ENCODE measurements around the gene B4GALT2. TPM values are rescaled to one million over a fixed set of nuclear protein-coding genes. Genes with fewer than 3 reads are reported as not detected.

The B4GALT2 gene
- total RNA-seq, 2 donors from 2014 or later, result 62.7 to 72.7 TPM

DNA sequence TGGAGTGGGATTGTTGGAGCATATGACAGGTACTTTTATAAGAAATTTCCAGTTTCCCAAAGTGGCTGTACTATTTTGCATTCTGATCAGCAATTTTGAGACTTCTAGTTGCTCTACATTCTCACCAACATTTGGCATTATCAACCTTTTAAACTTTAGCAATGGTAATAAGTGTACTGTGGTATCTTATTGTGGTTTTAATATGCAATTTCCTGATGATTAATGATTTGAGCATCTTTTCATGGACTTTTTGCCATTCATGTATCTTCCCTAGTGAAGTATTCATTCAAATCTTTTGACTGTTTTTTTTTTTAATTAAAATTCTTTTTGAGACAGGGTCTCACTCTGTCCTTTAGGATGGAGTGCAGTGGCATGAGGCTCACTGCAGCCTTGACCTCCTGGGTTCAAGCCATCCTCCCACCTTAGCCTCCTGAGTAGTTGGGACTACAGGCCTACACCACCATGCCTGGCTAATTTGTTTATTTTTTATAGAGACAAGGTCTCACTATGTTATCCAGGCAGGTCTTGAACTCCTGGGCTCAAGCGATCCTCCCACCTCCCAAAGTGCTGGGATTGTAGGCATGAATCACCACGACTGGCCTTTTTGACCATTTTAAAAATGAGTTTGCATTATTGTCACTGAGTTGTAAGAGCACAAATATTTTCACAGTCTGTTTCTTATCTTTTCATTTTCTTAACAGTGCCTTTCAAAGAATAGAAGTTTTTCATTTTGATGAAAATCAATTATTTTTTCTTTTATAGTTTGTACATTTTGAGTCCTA lies 60.1 kb downstream of the B4GALT2 start:
- H3K27ac Mint-ChIP-seq, result no peak overlapping the region
- H3K9me3 Mint-ChIP-seq, result no peaks in the 10 kb centered on the region
- peaks cover 4% of the 10 kb centered on the region for H3K27me3 Mint-ChIP-seq (ENCODE audit: insufficient read depth)
- H3K9me3 ChIP-seq (ENCODE audit: control insufficient read depth, low read length), result no peaks in the 10 kb centered on the region
- no peak overlapping the region for H3K27ac ChIP-seq (ENCODE audit: low read depth, low read length)
- H3K4me1 Mint-ChIP-seq, result peaks cover 10% of the 10 kb centered on the region
- H3K27me3 ChIP-seq (ENCODE audit: control insufficient read depth, insufficient read depth, low read length, poor library complexity, severe bottlenecking), result no peaks in the 10 kb centered on the region
- H3K4me3 Mint-ChIP-seq, result no peak overlapping the region
- TF ChIP-seq, protein P1, sequence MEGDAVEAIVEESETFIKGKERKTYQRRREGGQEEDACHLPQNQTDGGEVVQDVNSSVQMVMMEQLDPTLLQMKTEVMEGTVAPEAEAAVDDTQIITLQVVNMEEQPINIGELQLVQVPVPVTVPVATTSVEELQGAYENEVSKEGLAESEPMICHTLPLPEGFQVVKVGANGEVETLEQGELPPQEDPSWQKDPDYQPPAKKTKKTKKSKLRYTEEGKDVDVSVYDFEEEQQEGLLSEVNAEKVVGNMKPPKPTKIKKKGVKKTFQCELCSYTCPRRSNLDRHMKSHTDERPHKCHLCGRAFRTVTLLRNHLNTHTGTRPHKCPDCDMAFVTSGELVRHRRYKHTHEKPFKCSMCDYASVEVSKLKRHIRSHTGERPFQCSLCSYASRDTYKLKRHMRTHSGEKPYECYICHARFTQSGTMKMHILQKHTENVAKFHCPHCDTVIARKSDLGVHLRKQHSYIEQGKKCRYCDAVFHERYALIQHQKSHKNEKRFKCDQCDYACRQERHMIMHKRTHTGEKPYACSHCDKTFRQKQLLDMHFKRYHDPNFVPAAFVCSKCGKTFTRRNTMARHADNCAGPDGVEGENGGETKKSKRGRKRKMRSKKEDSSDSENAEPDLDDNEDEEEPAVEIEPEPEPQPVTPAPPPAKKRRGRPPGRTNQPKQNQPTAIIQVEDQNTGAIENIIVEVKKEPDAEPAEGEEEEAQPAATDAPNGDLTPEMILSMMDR (conservative IDR thresholded peaks at IDR 0.05), result no peak
- 94 to 100% methylated on average over 1 to 2 of the region's 2 CpGs for WGBS, 2 experiments (ENCODE audit: insufficient coverage in 1 of 2, insufficient read length in 1 of 2)
- H3K36me3 Mint-ChIP-seq (ENCODE audit: low read depth), result no peaks in the 10 kb centered on the region
- H3K9ac ChIP-seq (ENCODE audit: extremely low read depth, low read length, poor library complexity, severe bottlenecking), result no peak overlapping the region
- H3K4me3 ChIP-seq (ENCODE audit: low read length), result no peak overlapping the region
- no peaks in the 10 kb centered on the region for H3K36me3 ChIP-seq (ENCODE audit: control insufficient read depth, insufficient read depth, low read length)
- peaks cover 6% of the 10 kb centered on the region for H3K4me1 ChIP-seq (ENCODE audit: control insufficient read depth, insufficient read depth, low read length)
- no peak for DNase-seq

- Histone ChIP-seq H3K27me3 (ENCODE audit: control insufficient read depth, insufficient read depth, low read length, poor library complexity, severe bottlenecking) (no peaks in the 10 kb centered on the region), H3K9ac (ENCODE audit: extremely low read depth, low read length, poor library complexity, severe bottlenecking) (no peak overlapping the region), H3K4me3 (ENCODE audit: low read length) (no peak overlapping the region), H3K36me3 (ENCODE audit: control insufficient read depth, insufficient read depth, low read length) (no peaks in the 10 kb centered on the region), H3K27ac (ENCODE audit: low read depth, low read length) (no peak overlapping the region), H3K9me3 (ENCODE audit: control insufficient read depth, low read length) (no peaks in the 10 kb centered on the region), H3K4me1 (ENCODE audit: control insufficient read depth, insufficient read depth, low read length) (peaks cover 6% of the 10 kb centered on the region)
- H3K27me3 Mint-ChIP-seq (ENCODE audit: insufficient read depth), result peaks cover 12% of the 10 kb centered on the region
- no peak overlapping the region for H3K4me3 Mint-ChIP-seq
- WGBS, 2 experiments (ENCODE audit: insufficient coverage in 1 of 2, insufficient read length in 1 of 2), result 83 to 97% methylated on average over 1 to 2 of the region's 2 CpGs
- H3K4me1 Mint-ChIP-seq, result peaks cover 12% of the 10 kb centered on the region
- H3K27ac Mint-ChIP-seq, result no peak overlapping the region
- TF ChIP-seq, protein P1 (conservative IDR thresholded peaks at IDR 0.05), result no peak
- DNase-seq, result no peak
- H3K9me3 Mint-ChIP-seq, result no peaks in the 10 kb centered on the region
- H3K36me3 Mint-ChIP-seq (ENCODE audit: low read depth), result no peaks in the 10 kb centered on the region
Observed at GRCh38 chr1:44040418-44040817, 61.4 kb downstream of the B4GALT2 start.

Other genes with a start within 250 kb of the B4GALT2 start
- 1 to 10 TPM; 3.3 to 4.4 TPM for gene ARTN, start 45.4 kb upstream of the B4GALT2 start, total RNA-seq
- 10 to 100 TPM; 18.6 to 21.5 TPM for gene IPO13, start 32.3 kb upstream of the B4GALT2 start, total RNA-seq
- 10 to 100 TPM; 28.5 to 31.3 TPM for gene DPH2, start 9.2 kb upstream of the B4GALT2 start, total RNA-seq
- gene ATP6V0B, start 4.2 kb upstream of the B4GALT2 start, total RNA-seq, result 100 to 1,000 TPM; 108 to 116 TPM
- 10 to 100 TPM; 26.6 to 31.1 TPM for gene CCDC24, start 12.4 kb downstream of the B4GALT2 start, total RNA-seq
- 10 to 100 TPM in 1 of 2 donors, 1 to 10 TPM in 1; 5.7 to 11.4 TPM for gene SLC6A9, start 52.3 kb downstream of the B4GALT2 start, total RNA-seq
- not detected for gene KLF17, start 139.6 kb downstream of the B4GALT2 start, total RNA-seq
- not detected for gene KLF18, start 162.4 kb downstream of the B4GALT2 start, total RNA-seq
- 10 to 100 TPM; 49.1 to 53.8 TPM for gene DMAP1, start 234.3 kb downstream of the B4GALT2 start, total RNA-seq

All from endodermal cell (in vitro differentiated cells).